ENCODE data around the gene S100A3.
"Not testable (repeated sequence)": the region's sequence is repeated elsewhere in the genome, so short reads cannot be mapped to it uniquely, and the experiment has no call there.

The S100A3 gene, protein sequence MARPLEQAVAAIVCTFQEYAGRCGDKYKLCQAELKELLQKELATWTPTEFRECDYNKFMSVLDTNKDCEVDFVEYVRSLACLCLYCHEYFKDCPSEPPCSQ

DNA sequence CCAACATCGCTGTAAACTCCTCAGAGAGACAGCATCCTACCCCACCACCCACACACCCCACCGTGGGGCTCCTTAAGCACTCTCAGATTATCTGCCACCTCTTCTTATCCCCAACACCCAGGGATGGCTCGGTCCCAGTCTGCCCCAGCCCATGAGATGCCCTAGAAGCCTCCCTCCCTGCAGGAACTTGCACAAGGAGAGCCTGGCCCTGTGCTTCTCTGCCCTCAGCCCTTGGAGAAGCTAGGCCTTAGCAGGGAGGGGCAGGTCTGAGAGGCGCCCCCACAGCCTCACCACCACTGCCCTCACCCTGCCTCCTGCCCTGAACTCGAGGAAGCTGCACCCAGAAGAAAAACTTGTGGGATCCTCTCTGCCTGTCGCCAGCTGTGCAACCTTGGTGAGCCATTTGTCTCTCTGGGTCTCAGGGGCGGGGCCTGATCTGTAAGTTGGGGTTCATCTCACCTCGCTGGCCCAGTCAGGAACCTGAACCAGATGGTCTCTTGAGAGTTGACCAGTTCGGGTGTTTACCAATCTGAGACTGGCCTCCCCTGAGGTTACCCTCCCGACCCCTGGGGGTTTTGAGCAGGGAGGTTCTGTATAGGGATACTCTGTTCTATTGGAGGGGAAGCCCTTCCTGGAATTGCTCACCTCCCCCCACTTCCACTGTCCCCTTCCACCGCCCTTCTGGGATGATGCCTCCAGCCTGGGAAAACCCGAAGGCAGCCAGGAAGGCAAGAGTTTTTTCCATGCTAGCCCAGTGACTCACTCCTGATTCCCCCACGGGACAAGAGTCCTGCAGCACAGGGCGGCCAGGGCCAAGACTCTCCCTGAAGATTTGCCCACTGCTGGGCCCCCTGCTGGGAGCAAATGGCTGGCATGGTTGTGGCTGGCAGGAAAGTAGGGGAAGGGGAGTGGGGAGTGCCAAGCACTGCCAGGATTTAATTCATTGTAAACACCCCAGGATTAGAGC is at the start of gene S100A3:
TSS of gene S100A3 (minus strand) at position 537 of the 967 bp plus-strand sequence. CDS start 773 bp downstream, outside the sequence.
- no peak for DNase-seq (ENCODE audit: low read depth)

DNA sequence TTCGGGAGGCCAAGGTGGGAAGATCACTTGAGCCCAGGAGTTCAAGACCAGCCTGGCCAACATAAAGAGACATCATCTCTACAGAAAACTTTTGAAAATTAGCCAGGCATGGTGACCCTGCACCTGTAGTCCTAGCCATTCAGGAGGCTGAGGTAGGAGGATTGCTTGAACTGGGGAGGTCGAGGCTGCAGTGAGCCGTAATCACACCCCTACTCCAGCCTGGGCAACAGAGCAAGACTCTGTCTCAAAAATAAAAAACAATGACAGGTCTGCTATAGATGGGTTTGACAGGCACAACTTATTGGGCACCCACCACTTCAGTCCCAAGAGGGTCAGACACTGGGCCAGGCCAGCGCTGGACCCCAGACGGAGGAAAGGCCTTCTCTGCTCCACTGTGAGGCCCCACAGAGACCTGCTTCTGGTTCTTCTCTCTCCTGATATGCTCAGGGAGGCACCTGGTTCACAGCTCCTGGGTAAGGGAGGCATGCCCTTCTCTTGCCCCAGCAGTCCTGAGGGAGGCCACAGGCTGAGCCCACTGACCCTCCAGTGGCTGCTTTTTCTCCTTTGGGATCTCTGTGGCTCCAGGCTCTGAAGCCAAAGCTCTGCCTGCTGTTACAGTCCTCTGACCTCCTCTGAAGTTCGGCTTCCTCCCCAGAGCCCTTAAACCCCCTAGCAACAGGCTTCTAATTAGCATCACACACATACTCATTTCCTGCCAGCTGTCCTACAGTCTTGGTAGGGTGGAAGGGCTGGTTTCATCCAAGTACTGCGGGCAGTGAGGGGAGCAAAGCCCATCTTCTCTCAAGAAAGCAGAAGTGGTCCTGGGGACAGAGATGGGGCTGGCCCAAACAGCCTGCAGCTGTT is 49.5 kb upstream of the S100A3 start:
- peak; percentile 47 for DNase-seq (ENCODE audit: low read depth)

DNA sequence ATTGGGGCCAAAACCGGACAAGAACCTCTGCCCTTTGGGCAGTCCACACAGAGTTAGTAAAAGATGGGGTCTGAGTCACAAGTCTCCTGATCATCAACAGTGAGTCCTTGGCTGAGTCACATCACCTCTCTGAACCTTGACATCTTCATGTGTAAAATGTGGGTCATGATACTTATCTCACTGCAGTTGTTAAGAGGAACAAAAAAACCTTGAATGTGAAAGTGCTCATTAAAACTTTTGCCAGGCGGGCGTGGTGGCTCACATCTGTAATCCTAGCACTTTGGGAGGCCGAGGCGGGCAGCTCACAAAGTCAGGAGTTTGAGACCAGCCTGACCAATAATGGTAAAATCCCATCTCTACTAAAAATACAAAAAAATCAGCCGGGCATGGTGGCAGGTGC is 48.1 kb upstream of the S100A3 start:
- DNase-seq (ENCODE audit: low read depth): no peak

DNA sequence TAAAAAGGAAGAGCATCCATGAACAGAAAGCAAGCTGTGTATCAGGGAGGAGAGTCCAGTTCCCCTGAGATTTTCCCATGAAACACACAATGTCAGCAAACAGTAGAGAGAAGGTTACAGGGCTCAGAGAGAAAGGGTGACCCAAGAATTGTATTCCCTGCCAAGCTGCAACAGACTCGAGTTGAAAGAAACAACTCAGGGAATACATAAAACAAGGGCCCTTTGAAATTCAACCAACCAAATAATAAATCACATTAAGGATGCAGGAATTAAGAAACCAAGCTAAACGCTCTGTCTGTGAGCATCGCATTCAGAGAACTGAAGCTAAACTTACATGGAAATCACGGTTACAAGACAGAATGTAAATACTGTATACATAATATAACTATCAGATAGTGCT is 43.7 kb upstream of the S100A3 start:
- no peak for DNase-seq (ENCODE audit: low read depth)

DNA sequence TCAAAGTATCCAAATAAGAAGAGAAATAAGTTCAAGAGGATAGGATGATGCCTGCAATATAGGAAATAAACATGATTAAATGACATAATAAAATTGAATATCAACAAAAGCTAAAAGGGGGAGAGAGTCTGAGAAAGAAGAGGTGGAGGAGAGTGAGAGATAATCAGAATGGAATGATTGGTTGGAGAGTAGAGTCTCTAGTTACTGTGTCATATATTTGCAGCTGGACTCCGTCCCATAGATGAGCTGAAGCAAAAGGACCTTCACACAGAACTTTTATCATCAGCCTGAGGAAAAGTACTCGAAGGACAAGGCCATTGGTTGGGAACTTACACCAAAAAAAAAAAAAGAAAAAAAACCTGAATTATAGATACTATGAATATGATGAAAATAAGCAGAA is 39.4 kb upstream of the S100A3 start:
- no peak for DNase-seq (ENCODE audit: low read depth)

DNA sequence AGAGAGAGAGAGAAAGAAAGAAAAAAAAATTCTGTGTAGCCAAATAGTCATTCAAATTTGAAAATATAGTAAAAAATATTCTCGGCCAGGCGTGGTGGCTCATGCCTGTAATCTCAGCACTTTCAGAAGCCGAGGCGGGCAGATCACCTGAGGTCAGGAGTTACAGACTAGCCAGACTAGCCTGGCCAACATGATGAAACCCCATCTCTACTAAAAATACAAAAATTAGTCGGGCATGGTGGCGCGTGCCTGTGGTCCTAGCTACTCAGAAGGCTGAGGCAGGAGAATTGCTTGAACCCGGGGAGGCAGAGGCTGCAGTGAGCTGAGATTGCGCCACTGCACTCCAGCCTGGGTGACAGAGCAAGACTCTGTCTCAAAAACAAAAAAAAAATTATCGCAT is 39.0 kb upstream of the S100A3 start:
- DNase-seq (ENCODE audit: low read depth): not testable (repeated sequence)

DNA sequence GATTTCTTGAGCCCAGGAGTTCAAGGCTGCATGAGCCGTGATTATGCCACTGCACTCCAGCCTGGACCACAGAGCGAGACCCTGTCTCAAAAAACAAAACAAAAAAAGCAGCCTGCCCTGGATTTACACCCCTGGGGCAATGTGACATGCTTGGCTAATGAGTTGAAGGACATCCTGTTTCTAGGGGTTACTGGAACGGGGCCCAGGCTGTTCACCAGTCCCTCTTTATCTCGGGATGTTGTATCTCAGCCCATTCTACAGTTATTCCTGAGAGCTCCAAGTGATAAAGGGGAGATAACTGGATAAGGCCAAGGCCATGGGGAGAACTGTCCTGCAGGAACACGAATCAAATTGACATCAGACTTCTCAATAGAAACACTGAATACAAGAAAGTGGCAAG is 38.3 kb upstream of the S100A3 start:
- no peak for DNase-seq (ENCODE audit: low read depth)

DNA sequence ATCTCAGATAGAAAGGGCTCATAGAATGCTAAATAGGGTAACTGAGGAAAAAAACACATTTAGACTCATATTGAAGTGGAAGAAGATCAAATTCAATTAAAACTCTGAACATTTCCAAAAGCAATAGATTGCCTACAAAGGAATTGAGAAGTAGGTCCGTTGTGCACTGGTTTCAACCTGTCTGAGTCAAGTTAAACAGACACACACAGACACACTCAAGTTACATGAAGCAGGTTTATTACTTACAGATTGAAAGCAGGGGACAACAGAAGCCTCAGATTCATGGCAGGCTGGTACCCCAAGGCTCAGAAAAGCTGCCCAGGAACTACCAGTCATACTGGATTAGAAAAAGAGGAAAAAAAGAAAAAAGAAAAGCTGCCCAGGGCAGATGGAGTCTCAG is 37.3 kb upstream of the S100A3 start:
- no peak for DNase-seq (ENCODE audit: low read depth)

DNA sequence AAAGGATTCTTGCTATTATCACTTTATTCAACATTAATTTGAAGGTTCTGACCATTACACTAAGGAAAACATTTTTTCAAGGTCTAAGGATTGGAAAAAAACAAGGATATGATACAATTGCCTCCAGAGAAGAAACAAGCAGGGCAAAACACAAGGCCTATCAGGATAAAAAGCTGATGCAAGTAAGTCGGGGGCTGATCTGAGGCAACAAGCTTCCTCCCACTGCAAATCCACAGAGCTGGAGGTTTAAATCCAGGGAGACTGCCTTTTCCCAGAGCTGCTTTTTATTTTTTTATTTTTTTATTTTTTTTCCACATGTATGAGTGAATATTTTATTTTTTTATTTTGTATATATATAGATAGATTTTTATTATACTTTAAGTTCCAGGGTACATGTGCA is 35.9 kb upstream of the S100A3 start:
- DNase-seq (ENCODE audit: low read depth): no peak

DNA sequence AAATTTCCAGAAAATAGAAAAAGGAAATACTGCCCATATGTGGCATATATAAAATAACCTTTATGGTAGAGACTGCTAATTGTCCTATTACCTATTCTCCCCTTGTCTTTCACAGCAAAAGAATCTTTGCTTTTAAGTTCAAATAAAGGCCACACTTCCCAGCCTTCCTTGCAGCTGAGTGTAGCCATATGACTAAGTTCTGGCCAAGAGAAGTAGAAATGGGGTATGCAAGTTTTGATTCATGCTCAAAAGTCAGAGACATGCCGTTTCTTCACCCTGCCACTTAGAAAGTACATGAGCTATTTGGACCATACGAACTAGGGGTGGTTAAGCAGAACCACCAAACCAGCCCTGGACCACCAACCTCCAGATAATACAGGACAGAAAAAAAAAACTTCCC is 34.9 kb upstream of the S100A3 start:
- DNase-seq (ENCODE audit: low read depth): no peak

DNA sequence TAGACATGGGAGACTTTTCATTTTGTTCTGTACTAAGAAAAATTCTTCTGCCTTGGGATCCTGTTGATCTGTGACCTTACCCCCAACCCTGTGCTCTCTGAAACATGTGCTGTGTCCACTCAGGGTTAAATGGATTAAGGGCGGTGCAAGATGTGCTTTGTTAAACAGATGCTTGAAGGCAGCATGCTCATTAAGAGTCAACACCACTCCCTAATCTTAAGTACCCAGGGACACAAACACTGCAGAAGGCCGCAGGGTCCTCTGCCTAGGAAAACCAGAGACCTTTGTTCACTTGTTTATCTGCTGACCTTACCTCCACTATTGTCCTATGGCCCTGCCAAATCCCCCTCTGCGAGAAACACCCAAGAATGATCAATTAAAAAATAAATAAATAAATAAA is 34.5 kb upstream of the S100A3 start:
- DNase-seq (ENCODE audit: low read depth): not testable (repeated sequence)

DNA sequence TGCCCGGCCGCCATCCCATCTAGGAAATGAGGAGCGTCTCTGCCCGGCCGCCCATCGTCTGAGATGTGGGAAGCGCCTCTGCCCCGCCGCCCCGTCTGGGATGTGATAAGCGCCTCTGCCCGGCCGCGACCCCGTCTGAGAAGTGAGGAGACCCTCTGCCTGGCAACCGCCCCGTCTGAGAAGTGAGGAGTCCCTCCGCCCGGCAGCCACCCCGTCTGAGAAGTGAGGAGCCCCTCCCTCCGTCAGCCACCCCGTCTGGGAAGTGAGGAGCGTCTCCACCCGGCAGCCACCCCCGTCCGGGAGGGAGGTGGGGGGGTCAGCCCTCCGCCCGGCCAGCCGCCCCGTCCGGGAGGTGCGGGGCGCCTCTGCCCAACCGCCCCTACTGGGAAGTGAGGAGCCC is 33.8 kb upstream of the S100A3 start:
- not testable (repeated sequence) for DNase-seq (ENCODE audit: low read depth)

DNA sequence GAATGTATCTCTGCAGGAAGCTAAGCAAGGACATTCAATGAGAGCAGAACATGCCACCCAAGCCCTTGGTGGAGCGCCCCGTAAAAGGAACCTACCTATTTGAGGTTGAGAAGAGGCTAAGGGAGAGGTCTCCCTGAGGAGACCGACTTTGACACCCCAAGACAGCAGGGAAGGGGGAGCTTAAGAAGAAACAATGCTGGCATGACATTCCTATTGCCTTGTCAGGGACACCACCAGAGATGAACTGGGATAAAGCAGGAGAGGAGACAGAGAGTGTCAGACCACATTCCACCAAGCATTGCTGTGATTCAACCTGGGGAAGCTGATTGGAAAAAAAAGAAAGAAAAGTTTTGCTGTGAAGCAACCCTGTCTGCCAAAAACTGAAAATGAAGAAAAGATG is 29.9 kb upstream of the S100A3 start:
- DNase-seq (ENCODE audit: low read depth): no peak

DNA sequence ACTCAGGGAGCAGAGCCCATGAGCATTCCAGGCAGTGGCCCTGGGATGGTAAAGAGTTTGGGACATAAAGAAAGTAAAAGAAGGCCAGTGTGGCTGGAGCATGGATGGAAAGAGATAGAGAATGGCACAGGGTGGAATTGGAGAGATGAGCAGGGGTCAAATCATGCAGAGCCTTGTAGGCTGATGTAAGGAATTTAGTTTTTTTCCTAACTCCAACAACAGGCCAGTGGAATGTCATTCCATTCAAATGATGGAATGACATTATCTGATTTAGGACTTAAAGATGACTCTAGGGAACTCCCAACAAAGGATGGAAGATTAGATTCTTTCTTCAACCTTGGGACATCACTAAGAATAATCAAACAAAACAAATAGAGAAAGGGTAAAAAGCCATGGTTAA is 29.4 kb upstream of the S100A3 start:
- DNase-seq (ENCODE audit: low read depth): no peak

DNA sequence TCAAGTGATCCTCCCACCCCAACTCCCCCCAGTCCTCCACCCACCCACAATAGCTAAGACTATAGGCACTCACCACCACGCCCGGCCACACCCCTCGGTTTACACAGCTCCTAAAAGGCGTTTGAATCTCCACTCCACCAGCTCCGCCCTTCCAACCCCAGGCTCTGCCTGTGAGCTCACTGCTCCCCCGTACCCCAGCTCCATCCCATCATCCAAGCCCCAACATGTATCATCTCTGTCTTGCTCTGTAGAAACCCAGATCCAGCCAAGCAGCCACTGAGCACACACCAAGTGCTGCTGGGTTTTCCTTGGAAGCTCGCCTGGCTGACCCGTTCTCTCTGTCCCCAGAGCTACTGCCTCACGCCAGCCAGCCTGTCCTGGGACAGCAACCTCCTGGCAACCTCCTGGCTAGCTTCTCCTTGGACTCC is 28.6 kb upstream of the S100A3 start:
- DNase-seq (ENCODE audit: low read depth): no peak

DNA sequence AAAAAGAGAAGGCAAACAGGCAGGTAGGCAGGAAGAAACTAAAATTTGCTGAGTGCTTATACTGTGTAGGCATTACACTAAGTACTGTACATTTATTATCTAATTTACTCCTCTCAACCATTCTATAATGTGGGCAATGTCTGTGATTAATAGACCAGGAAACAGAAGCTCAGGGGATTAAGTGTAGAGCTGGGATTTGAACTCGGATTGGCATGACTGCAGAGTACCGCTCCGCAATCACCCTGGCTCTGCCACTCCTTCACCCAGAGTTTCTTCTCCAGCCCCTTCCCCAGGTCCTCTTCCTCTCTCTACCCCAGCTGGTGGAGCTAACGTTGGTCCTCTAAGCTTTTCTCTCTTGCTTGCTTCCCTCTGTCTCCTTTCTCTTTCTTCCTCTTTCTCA is 28.1 kb upstream of the S100A3 start:
- DNase-seq (ENCODE audit: low read depth): no peak

DNA sequence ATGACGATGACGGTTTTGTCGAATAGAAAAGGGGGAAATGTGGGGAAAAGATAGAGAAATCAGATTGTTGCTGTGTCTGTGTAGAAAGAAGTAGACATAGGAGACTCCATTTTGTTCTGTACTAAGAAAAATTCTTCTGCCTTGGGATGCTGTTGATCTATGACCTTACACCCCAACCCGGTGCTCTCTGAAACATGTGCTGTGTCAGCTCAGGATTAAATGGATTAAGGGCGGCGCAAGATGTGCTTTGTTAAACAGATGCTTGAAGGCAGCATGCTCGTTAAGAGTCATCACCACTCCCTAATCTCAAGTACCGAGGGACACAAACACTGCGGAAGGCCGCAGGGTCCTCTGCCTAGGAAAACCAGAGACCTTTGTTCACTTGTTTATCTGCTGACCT is 26.4 kb upstream of the S100A3 start:
- DNase-seq (ENCODE audit: low read depth): not testable (repeated sequence)

DNA sequence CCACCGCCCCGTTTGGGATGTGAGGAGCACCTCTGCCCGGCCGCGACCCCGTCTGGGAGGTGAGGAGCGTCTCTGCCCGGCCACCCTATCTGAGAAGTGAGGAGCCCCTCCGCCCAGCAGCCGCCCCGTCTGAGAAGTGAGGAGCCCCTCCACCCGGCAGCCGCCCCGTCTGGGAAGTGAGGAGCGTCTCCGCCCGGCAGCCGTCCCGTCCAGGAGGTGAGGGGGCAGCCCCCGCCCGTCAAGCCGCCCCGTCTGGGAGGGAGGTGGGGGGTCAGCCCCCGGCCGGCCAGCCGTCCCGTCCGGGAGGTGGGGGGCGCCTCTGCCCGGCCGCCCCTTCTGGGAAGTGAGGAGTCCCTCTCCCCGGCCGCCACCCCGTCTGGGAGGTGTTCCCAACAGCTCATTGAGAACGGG is 26.0 kb upstream of the S100A3 start:
- not testable (repeated sequence) for DNase-seq (ENCODE audit: low read depth)

DNA sequence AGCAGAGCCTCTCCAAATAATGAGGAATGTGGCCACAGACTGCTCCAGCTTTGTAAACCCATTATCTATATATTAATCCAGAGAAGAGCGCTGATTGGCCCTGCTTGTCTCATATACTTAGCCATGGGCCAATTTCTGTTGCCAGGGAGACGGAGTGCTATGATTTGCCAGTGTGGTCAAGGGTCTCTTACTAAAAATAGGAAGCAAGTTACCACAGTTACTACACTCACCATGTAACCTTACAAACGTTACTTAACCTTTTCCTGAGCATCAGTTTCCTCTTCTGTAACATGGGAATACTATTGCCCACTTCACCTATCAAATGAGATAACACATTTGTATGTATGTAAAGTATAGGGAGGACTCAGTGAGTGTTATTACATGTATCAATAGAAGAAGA is 24.3 kb upstream of the S100A3 start:
- DNase-seq (ENCODE audit: low read depth): no peak

DNA sequence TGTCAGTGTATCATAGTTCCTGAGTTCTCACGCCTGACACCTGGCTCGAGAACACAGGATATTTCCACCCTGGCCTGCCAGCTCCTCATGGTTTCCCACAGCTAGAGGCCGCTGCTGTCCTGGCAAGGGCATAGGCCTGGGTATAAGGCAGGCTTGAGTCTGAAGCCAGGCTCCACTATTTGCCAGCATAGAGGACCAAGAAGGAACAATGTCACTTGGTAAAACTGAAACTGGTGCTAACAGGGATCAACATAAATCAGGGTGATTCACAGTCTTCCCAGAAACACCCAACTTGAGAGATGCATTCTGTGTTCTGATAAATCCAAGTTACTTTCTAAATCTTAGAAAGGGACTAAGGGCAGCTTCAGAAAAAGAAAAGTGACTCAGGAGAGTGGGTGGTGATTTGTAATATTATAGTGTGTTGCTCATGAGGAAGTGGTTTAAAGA is 23.5 kb upstream of the S100A3 start:
- DNase-seq (ENCODE audit: low read depth): peak; percentile 70

DNA sequence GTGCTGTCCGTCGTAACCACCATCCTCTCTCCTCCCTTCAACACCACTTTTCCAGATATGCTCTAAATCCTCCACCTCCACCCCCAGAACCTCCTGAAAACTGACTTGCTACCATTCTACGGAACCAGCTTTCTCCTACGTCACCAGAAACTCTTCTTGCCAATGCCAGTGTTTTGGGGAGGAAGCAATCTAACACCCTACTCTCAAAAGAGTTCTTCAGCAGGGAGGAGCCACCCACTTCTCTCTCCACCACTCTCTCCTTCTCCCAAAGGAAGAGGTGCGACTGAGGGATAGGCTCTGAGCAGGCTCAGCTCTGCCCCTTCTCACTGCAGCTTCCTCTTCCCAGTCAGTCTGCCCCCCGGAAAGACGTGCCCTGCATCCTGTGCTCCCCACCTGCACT is 22.6 kb upstream of the S100A3 start:
- no peak for DNase-seq (ENCODE audit: low read depth)

DNA sequence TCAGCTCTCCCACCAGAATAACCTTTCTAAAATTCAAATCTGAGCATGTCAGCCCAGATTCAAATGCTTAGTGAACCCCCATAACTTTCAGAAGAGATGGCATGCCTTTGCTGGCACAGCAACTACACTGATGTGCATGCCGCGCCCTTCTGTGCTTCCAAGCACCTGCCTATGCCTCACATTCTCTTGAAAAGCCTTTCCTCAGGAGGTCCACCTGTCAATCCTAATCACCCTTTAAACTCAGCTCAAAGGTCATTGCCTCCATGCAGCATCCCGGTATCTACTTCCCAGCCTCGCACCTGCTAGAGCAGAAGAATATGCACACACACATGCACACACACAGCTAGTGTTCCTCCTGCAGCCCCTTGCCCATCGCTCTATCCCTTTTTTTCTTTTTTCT is 21.8 kb upstream of the S100A3 start:
- no peak for DNase-seq (ENCODE audit: low read depth)

DNA sequence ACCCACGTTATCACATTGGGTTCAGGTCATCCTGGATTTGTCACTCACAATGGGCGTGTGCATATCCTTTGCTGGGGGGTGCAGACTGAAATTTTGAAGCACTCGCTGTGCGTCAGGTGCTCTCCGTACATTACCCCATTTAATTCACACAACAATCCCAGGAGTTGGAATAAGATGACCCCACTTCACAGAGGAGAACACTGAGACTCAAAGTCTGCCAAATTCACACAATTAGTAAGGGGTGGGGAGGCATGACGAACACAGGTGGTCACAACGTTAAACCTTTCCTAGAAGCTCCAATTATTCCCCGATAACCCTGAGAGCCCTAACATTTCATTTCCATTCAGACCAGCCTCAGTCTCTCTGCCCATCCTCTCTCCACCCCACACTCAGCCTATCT is 20.4 kb upstream of the S100A3 start:
- DNase-seq (ENCODE audit: low read depth): no peak
